Transverse colon (tissue), 4 donors: ENCODE measurements around the gene PDE2A.

ENCODE experiments used
- EP300 ChIP-seq: sonication (generic); formaldehyde crosslinking; IDR thresholded peaks from one replicate; pipeline ENCODE4 v1.6.1; 2017; ENCODE audit warnings: antibody characterized with exemption, low read depth
- POLR2A ChIP-seq: fragments of 450-650 bp; IDR thresholded peaks from one replicate; pipeline ENCODE4 v1.6.1; 2016; ENCODE audit warnings: antibody characterized with exemption, mild to moderate bottlenecking, moderate library complexity
- POLR2AphosphoS5 ChIP-seq, 3 donors: sonication (generic); formaldehyde crosslinking; IDR thresholded peaks; one replicate each; pipeline ENCODE4 v1.6.1; 2016; ENCODE audit warnings: antibody characterized with exemption in 3 of 3
- TF ChIP-seq, protein P1 (sequence below), 5 experiments: fragments of 200-600 bp in 3 of 5; fragments of 450-650 bp in 2 of 5; sonication (generic) in 3 of 5; IDR thresholded peaks; 1 replicate in 2 of 5; 2 replicates in 3 of 5; pipeline ENCODE4 v1.5.1; 2016 to 2017; ENCODE audit warnings: antibody characterized with exemption in 5 of 5, inconsistent platforms in 3 of 5, mild to moderate bottlenecking in 2 of 5, moderate library complexity in 1 of 5

DNA sequence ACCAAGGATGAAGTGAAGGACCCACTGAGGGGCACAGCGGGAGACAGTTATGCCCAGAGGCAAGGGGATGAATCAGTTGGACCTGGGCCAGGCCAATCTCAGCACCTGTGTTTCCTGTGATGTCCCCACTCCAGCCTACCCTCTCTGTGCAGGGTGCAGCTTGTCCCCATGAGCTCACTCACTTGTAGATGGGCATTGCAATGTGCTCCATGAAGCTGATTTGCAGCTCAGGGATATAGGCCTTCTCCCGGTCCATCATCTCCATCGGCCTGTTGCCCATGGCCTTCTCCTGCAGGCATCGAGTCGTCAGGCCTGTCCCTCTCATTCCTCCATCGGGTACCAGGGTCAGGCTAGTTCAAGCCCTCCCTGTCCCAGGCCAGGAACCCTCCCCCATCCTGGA, 96.2 kb downstream of the PDE2A start:
- TF ChIP-seq POLR2A (no peak), POLR2AphosphoS5 (IDR thresholded peaks at IDR 0.05) (no peak), EP300 (no peak)
- TF ChIP-seq, protein P1, sequence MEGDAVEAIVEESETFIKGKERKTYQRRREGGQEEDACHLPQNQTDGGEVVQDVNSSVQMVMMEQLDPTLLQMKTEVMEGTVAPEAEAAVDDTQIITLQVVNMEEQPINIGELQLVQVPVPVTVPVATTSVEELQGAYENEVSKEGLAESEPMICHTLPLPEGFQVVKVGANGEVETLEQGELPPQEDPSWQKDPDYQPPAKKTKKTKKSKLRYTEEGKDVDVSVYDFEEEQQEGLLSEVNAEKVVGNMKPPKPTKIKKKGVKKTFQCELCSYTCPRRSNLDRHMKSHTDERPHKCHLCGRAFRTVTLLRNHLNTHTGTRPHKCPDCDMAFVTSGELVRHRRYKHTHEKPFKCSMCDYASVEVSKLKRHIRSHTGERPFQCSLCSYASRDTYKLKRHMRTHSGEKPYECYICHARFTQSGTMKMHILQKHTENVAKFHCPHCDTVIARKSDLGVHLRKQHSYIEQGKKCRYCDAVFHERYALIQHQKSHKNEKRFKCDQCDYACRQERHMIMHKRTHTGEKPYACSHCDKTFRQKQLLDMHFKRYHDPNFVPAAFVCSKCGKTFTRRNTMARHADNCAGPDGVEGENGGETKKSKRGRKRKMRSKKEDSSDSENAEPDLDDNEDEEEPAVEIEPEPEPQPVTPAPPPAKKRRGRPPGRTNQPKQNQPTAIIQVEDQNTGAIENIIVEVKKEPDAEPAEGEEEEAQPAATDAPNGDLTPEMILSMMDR (IDR thresholded peaks at IDR 0.05): no peak
